Ishikawa (cell line): ENCODE data around the gene FBXL17.

Experiments used
- MAX ChIP-seq: IDR thresholded peaks from 2 replicates; pipeline ENCODE4 v1.6.1; 2012
- REST ChIP-seq: IDR thresholded peaks from 2 replicates; pipeline ENCODE4 v1.6.1; 2012; ENCODE audit warnings: low read depth, mild to moderate bottlenecking

GRCh38 chr5:107888541-107888940 lies 493.4 kb downstream of the FBXL17 start:
- TF ChIP-seq MAX (no peak), REST (no peak)
